Activated CD8-positive, alpha-beta memory T cell treated with anti-CD3 and anti-CD28 coated beads for 1 hour (primary cell): ENCODE data around the gene GPR25.

Source experiments
- DNase-seq, 2 donors: peaks; one replicate each; pipeline ENCODE4 v3.0.0-alpha.2; 2020; ENCODE audit warnings: low read depth in 1 of 2; ENCODE audit errors: extremely low read depth in 1 of 2

Gene GPR25

DNA sequence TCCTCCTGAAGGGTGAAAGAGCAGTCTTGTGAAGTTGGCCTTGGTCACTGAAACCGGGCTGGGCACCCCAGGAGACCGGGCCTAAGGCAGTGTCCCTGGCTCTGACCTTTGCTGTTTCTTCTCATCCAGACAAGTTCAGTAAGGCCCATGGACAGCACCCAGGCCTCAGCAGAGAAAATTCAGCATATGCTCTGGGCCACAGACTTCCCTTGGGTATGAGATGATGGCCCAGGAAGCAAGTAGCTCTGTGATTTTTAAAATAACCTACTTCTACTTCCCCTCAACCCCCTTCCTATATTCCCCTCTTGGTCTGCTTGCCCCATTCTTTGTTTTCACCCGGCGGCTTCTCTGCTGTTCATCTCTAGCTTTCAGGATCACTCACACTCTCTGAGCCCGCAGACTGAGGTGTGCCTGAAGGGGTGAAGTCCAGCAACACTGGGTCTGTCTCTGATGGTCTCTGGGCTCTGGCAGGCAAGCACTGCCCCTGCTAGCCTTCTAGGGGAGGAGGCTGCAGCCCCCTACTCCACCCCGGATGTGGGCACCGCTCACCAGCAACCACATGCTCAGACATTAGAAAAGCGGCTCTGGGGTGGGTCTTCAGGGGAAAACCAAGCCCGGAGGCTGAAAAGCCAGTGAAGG, 2.9 kb upstream of the GPR25 start:
- no peak for DNase-seq

DNA sequence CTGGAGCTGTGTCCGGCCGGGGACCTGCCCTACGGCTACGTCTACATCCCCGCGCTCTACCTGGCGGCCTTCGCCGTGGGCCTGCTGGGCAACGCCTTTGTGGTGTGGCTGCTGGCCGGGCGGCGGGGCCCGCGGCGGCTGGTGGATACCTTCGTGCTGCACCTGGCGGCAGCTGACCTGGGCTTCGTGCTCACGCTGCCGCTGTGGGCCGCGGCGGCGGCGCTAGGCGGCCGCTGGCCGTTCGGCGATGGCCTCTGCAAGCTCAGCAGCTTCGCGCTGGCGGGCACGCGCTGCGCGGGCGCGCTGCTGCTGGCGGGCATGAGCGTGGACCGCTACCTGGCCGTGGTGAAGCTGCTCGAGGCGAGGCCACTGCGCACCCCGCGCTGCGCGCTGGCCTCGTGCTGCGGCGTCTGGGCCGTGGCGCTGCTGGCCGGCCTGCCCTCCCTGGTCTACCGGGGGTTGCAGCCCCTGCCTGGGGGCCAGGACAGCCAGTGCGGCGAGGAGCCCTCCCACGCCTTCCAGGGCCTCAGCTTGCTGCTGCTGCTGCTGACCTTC, 412 bp downstream of the GPR25 start:
- DNase-seq, result no peak

DNA sequence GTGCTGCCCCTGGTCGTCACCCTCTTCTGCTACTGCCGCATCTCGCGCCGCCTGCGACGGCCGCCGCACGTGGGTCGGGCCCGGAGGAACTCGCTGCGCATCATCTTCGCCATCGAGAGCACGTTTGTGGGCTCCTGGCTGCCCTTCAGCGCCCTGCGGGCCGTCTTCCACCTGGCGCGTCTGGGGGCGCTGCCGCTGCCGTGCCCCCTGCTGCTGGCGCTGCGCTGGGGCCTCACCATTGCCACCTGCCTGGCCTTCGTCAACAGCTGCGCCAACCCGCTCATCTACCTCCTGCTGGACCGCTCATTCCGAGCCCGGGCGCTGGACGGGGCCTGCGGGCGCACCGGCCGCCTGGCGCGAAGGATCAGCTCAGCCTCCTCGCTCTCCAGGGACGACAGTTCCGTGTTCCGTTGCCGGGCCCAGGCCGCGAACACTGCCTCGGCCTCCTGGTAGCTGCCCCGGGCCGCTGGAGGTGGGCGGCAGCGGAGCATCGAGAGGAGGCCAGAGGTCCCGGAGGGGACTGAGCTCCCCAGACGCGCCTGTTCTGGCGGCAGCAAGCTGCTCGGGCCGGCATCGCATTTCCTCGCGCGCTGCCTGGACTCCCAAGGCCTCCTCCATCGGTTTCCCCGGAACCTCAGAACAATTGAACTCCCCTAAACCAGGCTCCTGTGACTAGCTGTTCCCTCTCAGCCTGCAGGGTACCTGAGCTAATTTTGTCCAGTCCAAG, 1.1 kb downstream of the GPR25 start:
- DNase-seq, result no peak

DNA sequence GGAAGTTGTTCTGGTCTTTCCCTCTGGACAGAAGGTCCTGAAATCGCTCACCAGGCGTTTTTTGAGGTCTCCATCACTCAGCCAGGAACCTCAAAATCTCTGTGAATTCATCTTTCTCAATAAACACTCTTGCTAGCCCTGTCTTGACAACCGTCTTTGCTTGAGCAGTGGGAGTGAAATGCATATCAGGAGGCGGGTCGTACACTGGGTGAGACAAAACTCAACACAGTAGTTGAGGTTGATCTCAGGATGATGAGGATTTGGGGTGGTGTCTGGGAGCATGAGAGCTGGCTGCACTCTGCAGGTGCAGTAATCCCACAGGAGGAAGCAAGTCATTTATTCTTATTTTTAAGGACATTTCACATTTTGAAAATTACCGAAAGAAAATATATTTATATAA, 1.9 kb downstream of the GPR25 start:
- no peak for DNase-seq

DNA sequence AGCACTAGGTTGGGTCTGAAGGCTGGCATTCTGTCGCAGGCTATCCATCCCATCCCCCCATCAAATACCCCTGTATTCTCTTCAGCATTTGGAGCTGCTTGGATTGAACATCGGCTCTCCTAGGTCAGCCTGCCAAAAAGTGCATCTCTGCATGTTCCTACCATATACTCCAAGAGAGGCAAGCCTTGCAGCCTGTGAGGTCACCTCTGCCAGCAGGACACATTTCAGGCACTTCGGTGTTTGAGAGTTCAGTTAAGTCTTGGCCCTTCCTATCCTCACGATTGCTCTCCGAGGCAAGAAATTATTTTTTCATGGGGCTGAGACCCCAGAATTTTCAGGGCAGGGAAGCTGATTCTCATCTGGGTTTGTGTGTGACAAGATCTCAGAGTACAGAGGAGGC, 2.6 kb downstream of the GPR25 start:
- no peak for DNase-seq

DNA sequence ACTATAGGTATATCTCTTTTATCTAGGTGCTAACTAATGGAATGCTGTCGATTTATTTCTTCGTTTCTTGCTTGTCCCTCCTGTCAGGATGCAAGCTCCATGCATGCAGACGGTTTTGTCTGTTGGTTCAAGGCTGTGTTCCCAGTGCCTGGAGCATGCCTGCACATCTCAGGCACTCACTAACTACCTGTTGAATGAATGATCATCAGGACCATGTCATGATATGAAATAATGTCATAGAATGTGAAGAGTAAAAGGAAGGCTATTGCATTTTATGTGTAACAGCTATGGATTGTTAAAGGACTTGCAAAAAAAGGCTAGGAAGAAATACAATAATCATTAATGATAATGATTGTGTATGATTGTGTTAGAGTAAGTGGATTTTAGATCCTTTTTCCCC, 4.2 kb downstream of the GPR25 start:
- DNase-seq, result no peak

DNA sequence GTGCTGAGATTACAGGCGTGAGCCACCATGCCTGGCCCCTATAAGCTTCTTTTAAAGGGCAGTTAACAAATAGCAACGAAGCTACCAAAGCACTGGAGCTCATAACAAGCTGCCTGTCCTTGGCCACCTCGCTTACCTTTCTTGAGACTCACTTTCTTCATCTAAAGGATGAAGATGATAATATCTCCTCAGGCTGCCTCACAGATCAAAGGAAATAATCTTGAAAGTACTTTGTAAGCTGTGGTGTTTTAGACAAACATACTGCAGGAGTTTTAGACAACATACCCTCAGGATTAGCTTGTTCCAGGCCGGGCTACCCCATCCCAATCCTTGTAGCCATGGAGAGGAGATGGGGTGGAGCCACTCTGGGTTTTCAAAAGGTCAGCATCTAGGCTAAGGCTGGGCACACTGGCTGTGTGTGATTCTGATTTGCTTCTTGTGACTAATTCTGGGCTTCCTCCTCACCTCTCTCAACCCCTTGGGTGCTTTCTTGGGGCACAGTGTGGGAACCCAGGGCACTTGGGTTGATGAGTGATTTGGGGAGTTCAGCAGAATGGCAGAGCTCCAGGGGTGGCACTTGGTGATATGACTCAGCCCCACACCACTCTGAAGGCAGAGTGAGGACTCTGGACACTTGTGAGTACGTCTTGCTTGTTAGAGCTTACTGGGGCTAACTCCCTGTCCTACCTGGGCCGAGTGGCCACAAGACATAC, 5.2 kb downstream of the GPR25 start:
- no peak for DNase-seq

DNA sequence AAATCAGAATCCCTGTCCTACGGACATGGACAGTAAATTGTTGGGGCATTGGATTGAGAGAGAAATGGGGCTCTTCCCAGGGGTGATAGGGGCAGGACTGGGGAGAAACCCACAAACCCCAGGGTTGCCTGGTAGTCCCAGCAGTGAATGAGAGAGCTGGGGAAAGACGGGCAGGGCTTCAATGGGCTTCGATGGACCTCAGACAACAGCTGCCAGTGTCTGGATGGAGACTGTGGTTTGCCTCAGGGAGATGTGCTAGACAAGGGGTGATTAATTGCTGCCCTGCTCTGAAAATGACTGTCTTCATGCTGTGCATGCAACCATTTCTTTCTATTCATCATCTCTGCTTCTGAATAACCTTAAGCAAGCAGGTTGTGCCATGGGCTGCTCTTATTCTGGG, 7.4 kb downstream of the GPR25 start:
- no peak for DNase-seq

DNA sequence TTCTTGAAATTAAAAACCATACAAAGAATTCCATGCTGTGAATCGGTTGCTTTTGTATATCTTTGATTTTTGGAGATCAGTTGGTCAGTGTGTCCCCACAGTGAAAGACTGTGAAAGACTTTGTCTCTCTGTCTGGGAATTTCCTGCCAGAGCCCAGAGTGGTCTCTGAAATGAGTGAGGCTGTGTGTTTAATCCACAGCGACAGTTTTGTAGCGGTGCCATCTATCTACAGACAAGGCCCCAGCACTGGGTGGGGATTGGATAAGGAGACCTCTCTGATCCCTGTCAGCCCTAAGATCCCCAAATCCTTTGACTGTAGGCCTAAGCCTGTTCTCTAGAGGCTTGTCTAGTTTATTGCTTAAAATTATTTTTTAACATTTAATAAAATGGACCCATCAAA, 10.3 kb downstream of the GPR25 start:
- DNase-seq, result no peak

DNA sequence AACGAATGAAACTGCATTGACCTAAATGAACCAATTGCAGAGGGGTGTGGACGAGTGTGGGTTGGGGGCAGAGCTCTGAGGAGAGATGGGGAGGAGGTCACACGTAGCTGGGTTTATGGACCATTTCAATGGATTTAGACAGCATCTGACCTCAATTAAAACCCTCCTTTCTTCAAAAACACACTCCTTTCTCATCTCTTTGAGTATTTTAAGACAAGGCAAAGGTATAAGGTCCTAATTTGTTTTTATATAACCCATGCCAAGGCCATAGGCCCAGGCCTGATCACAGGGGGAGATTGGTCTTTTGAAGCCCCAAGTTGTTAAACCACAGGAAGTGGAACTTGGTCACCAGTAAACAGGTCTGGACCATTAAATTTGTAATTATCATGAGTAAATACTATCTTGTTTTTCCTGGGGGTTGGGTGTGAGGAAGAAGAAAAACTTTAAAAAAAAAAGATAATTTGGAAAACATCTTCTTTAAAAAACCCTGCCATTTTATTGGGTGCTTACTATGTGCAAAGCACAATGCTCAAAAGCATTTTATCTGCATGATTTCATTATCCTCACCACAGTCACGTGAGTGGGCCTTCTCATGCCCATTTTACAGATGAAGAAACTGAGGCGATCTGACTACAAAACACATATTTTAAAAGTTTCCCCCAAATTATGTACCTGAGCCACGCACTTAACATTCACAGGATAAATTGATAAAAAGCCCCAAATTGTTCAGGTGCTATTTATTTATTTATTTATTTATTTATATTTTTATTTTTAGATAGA, 13.0 kb downstream of the GPR25 start:
- DNase-seq, result no peak

DNA sequence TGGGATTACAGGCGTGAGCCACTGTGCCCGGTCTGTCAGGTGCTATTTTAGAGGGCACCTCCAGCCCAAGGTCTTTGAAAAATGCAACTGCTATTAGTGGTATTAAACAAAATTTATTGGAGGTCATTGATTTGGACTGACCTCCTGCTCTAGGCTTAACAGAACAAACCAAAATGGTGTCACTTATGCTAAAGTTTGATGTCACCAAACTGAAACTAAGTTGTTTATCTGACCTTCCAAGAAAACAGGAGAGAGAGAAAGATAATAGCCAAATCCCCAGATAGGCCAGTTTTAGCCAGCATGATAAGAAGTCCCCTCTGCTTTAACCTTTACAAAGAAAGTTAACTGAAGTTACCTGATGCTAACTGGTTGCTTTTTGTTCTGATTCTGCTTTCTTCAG, 13.8 kb downstream of the GPR25 start:
- DNase-seq, result no peak

DNA sequence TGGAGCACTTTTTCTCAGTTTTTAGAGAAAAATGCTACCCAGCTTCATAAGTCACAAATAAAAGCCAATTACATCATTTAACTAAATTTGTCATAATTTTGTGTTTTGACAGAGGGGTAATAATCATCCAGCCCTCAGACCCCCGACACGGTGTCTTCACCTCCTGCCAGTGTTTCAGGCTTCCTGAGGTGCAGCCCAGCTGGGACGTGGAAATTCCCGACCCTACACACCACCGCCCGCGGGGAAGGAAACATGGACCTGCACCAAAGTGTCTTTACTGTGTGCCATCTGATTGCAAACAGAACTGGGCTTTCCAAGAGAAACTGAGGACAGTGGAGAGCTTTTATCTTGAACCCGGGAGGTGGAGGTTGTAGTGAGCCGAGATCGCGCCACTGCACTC, 14.3 kb downstream of the GPR25 start:
- no peak for DNase-seq

DNA sequence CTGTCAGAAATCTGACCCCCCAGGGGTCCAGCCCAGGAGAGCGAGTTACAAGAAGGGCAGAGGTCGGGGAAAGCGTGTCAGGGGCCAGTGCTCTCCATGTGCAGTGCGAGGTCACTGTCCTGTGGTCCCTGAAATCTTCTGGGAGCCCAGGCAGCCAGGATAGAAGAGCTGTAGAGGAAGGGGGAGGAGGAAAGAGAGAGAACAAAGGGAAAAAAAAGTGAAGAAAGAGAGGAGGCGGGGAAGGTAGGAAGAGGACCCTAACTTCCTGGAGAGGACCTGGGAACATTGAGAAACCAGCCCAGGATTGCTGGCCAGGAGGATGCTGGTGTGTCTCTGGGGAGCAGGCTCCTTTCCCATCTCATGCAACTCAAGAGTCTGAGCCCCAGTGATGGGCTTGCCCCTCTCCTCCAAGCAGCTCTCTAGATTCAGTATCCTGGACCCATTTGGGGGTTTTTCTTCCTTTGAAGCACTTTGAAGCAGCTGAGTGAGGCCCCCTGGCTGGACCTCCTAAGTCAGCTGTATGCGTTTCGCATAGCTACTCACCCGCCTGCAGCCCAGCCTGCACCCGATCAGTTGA, 15.1 kb downstream of the GPR25 start:
- DNase-seq, result no peak

DNA sequence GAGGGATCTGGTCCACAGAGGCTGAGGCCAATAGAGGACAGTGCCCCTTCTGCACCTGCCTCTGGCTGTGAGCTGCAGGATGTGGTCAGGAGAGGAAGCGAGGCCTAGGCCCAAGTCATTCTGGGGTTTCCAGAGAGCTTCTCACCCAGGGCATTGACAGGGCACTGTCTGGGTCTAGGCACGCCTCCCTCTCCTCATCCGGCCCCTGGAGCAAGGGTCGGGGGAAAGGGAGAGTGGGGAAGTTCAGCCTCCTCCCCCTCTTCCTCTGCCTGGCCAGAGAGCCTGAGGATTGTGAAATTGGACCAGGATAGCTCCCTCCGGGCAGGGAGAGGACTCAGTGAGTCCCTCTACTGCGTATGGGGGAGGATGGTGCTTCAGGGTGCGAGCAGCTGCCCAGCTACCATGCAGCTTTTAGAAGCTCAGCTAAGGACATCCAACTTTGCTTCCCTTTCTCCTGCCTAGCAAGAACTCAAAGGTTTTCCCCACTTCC, 15.6 kb downstream of the GPR25 start:
- DNase-seq, result peak in 1 of 2 donors; percentile 25

DNA sequence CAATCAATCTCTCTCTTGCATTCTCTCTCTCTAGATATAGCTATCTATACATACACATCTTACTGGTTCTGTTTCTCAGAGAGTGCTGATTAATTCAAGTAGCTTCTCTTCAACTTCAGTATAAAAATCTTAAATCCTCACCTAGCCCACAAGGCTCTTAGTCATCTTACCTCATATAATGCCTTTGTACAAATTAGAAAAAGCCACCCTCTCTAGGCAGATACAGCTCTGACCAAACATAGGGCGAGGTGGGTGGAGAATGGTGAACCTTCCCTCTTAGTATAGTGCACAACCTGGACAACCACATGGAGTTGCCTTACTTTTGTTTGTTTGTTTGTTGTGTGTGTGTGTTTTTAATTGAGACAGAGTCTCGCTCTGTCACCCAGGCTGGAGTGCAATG, 16.8 kb downstream of the GPR25 start:
- DNase-seq, result no peak

DNA sequence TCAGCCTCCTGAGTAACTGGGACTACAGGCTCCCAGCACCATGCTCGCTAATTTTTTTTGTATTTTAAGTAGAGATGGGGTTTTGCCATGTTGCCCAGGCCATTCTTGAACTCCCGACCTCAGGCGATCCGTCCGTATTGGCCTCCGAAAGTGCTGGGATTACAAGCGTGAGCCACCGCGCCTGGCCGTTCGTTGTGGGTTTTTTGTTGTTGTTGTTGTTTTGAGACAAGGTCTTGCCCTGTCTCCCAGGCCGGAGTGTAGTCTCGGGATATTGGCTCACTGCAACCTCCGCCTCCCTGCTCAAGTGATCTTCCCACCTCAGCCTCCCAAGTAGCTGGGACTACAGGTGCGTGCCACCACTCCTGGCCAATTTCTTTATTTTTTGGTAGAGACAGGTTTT, 17.2 kb downstream of the GPR25 start:
- no peak for DNase-seq

DNA sequence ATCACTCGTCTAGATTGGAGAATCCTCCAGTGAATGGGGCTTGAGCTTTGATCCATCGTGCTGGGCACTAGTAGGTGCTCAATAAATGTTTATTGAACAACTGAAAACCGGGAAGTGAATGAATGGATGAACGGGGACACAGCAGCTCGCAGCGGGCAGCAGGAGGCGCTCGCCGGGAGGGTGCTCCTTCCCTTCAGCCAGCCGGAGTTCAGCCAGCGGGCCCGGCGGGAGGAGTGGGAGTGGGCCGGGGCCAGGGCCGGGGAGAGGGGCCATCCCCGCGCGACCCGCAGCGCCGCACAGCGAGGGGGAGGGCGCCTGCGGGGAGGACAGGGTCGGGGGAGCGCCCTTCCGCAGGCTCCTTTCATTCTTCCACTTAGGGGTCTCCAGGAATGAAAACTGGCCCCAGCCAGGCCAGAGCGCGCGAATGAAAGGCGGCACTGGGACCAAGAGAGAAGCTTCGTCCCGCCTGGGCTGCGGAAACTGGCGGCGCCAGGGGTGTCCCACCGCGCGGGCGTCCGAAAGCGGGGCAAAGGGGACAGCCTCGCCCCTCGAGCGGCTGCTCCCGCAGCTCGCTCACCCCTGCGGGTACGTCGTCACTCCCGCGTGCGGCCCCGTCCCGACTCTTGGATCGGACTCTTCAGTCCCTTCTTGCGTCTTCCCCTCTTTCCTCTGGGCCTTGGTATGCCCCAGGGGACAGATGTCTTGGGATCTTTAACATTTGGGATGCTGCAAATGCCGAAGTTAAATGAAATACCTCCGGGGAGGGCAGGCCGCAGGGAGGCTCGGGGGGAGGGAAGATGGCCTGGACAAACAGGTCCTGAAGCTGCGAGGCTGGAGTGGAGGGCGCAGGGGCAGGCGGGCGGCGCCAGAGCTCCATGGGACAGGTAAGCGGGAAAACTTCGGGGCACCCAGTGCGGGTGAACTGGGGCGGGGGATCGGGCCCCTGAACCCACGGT, 18.3 kb downstream of the GPR25 start:
- DNase-seq, result no peak

DNA sequence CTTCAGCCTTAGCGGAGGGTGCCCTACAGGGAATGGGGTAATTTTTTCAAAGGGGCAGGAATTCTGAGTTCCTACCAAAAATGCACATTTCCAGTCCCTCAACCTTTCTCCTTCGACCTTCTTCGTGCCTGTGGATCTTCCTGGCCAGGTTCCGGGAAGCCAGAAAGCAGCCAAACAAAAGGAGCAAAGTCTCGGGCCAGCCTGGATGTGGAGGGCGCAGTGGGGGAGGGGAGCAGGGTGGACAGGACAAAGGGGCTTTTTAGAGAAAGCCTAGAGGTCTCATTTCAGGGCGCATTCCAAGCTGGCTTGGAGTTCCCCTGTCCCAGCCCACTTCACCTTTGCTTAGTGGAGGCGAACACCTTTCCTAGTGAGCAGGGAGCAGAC, 19.0 kb downstream of the GPR25 start:
- no peak for DNase-seq

DNA sequence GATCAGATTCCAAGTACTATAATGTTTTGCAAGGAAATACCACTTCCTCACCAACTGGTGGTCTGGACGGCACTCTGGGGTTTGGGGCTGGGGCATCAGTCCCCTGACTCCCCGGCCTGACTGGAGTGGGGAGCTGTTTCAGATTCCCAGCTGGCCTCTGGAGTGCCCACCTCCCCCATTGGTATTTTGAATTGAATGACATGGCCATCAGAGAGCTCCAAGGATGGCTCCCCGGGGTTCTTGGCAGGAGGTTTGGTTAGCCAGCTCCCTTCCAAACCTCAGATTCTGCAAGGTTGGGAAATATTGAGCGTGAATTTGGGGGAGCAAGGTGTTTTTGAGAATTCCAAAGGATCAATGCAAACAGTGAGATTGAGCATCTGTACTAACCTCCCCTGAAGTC, 19.8 kb downstream of the GPR25 start:
- DNase-seq, result no peak

DNA sequence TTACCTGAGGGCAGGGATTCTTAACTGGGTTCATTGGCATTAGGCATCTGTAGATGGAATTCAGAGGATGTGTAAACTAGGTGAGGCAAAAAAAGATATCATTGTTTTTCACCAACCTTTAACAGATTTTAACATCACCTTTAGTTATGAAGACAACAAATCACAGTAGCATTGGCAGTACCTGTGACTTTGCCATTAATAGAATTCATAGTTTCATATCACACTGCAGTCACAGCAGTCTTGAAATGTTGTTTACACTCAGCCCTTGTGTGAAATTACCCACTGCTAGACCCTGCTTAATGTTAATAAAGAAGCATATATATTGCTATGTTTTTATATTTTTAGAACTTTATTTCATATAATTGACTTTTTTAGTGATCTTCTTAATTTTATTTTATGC, 20.2 kb downstream of the GPR25 start:
- no peak for DNase-seq
